Duodenal mucosa (tissue), 2 donors: ENCODE data around the gene OXA1L.

Experiments
- H3K27ac ChIP-seq: one replicate; pipeline ENCODE4 v1.7.0; 2013; ENCODE audit warnings: low read depth, low read length
- H3K27me3 ChIP-seq, 2 donors: one replicate each; pipeline ENCODE4 v1.7.0; 2013; ENCODE audit warnings: low read length in 2 of 2, control low read depth in 1 of 2; ENCODE audit not compliant: insufficient read depth in 2 of 2, control insufficient read depth in 1 of 2
- H3K36me3 ChIP-seq, 2 donors: one replicate each; pipeline ENCODE4 v1.7.0; 2013; ENCODE audit warnings: low read length in 2 of 2, control low read depth in 1 of 2; ENCODE audit not compliant: insufficient read depth in 2 of 2, control insufficient read depth in 1 of 2
- H3K4me1 ChIP-seq, 2 donors: one replicate each; pipeline ENCODE4 v1.7.0; 2013; ENCODE audit warnings: low read length in 2 of 2, control low read depth in 1 of 2; ENCODE audit not compliant: insufficient read depth in 2 of 2, control insufficient read depth in 1 of 2
- H3K4me3 ChIP-seq, 2 donors: one replicate each; pipeline ENCODE4 v1.7.0; 2013; ENCODE audit warnings: low read length in 2 of 2, low read depth in 1 of 2
- H3K9ac ChIP-seq, 2 donors: one replicate each; pipeline ENCODE4 v1.7.0; 2013; ENCODE audit warnings: low read length in 2 of 2, low read depth in 1 of 2
- H3K9me3 ChIP-seq, 2 donors: one replicate each; pipeline ENCODE4 v1.7.0; 2013; ENCODE audit warnings: low read length in 2 of 2, control low read depth in 1 of 2; ENCODE audit not compliant: control insufficient read depth in 1 of 2

The OXA1L gene

GRCh38 chr14:22761734-22762133 lies 4.8 kb upstream of the OXA1L start:
- H3K36me3 ChIP-seq, result no peaks in the 10 kb centered on the region
- no peak overlapping the region for H3K27ac ChIP-seq
- no peaks in the 10 kb centered on the region for H3K27me3 ChIP-seq
- peaks cover 3 to 4% of the 10 kb centered on the region in 2 donors for H3K9me3 ChIP-seq
- H3K9ac ChIP-seq, result no peak overlapping the region
- H3K4me3 ChIP-seq, result no peak overlapping the region
- no peaks in the 10 kb centered on the region for H3K4me1 ChIP-seq

- Histone ChIP-seq H3K4me3 (no peak overlapping the region), H3K36me3 (peaks cover 1 to 11% of the 10 kb centered on the region in 2 donors), H3K27me3 (no peaks in the 10 kb centered on the region), H3K9ac (no peak overlapping the region), H3K9me3 (peaks cover 3 to 4% of the 10 kb centered on the region in 2 donors), H3K4me1 (peaks cover 13 to 14% of the 10 kb centered on the region in 2 donors), H3K27ac (no peak overlapping the region)
Observed at GRCh38 chr14:22764382-22764781, 2.1 kb upstream of the OXA1L start.

- Histone ChIP-seq H3K4me3 (peak overlapping the region; percentile 97 to 99), H3K27ac (peak overlapping the region; percentile 47), H3K9ac (peak overlapping the region; percentile 87 to 88)
Observed at GRCh38 chr14:22767323-22767589, 768 bp downstream of the OXA1L start.

GRCh38 chr14:22768947-22769346 lies 2.5 kb downstream of the OXA1L start:
- Histone ChIP-seq H3K36me3 (peaks cover 25 to 54% of the 10 kb centered on the region in 2 donors), H3K27ac (no peak overlapping the region), H3K27me3 (no peaks in the 10 kb centered on the region), H3K4me1 (peaks cover 13 to 14% of the 10 kb centered on the region in 2 donors), H3K9ac (no peak overlapping the region), H3K4me3 (no peak overlapping the region), H3K9me3 (no peaks in the 10 kb centered on the region)

More at GRCh38 chr14:22767323-22767589, 768 bp downstream of the OXA1L start:
- Histone ChIP-seq H3K9me3 (peaks cover 0 to 3% of the 10 kb centered on the region in 2 donors), H3K27me3 (no peaks in the 10 kb centered on the region), H3K4me1 (peaks cover 13 to 14% of the 10 kb centered on the region in 2 donors), H3K36me3 (peaks cover 25 to 37% of the 10 kb centered on the region in 2 donors)

GRCh38 chr14:22769369-22769768 lies 2.9 kb downstream of the OXA1L start:
- Histone ChIP-seq H3K4me1 (peaks cover 13 to 14% of the 10 kb centered on the region in 2 donors), H3K27ac (no peak overlapping the region), H3K9ac (no peak overlapping the region), H3K27me3 (no peaks in the 10 kb centered on the region), H3K4me3 (no peak overlapping the region), H3K9me3 (no peaks in the 10 kb centered on the region), H3K36me3 (peaks cover 25 to 56% of the 10 kb centered on the region in 2 donors)

GRCh38 chr14:22770481-22771187 lies 4.1 kb downstream of the OXA1L start:
- H3K9ac ChIP-seq, result no peak overlapping the region
- H3K27ac ChIP-seq, result no peak overlapping the region
- H3K9me3 ChIP-seq, result no peaks in the 10 kb centered on the region
- H3K4me1 ChIP-seq, result peaks cover 13 to 14% of the 10 kb centered on the region in 2 donors
- H3K36me3 ChIP-seq, result peaks cover 25 to 68% of the 10 kb centered on the region in 2 donors
- H3K27me3 ChIP-seq, result no peaks in the 10 kb centered on the region
- H3K4me3 ChIP-seq, result no peak overlapping the region

GRCh38 chr14:22772725-22773124 lies 6.2 kb downstream of the OXA1L start:
- Histone ChIP-seq H3K9me3 (no peaks in the 10 kb centered on the region), H3K4me3 (no peak overlapping the region), H3K27me3 (no peaks in the 10 kb centered on the region), H3K36me3 (peaks cover 25 to 76% of the 10 kb centered on the region in 2 donors), H3K9ac (no peak overlapping the region), H3K4me1 (peaks cover 7 to 8% of the 10 kb centered on the region in 2 donors), H3K27ac (no peak overlapping the region)

GRCh38 chr14:22773162-22774010 lies 6.9 kb downstream of the OXA1L start:
- Histone ChIP-seq H3K4me1 (peaks cover under 1 to 1% of the 10 kb centered on the region in 2 donors), H3K36me3 (peaks cover 25 to 72% of the 10 kb centered on the region in 2 donors), H3K27ac (no peak overlapping the region), H3K27me3 (no peaks in the 10 kb centered on the region), H3K4me3 (no peak overlapping the region), H3K9me3 (no peaks in the 10 kb centered on the region), H3K9ac (no peak overlapping the region)

- no peaks in the 10 kb centered on the region for H3K27me3 ChIP-seq
Observed at GRCh38 chr14:22774011-22774706, 7.7 kb downstream of the OXA1L start.

GRCh38 chr14:22776215-22776614 lies 9.7 kb downstream of the OXA1L start:
- Histone ChIP-seq H3K4me3 (no peak overlapping the region), H3K9me3 (no peaks in the 10 kb centered on the region), H3K4me1 (peaks cover 5 to 12% of the 10 kb centered on the region in 2 donors), H3K9ac (no peak overlapping the region), H3K27me3 (no peaks in the 10 kb centered on the region), H3K36me3 (peaks cover 5 to 50% of the 10 kb centered on the region in 2 donors), H3K27ac (no peak overlapping the region)

More at GRCh38 chr14:22774011-22774706, 7.7 kb downstream of the OXA1L start:
- Histone ChIP-seq H3K9ac (no peak overlapping the region), H3K4me1 (no peaks in the 10 kb centered on the region), H3K36me3 (peaks cover 25 to 70% of the 10 kb centered on the region in 2 donors), H3K4me3 (no peak overlapping the region), H3K9me3 (no peaks in the 10 kb centered on the region), H3K27ac (no peak overlapping the region)
